Esophagus muscularis mucosa (tissue), 4 donors: Measurements from ENCODE around the gene STARD6. TPM values are rescaled to one million over a fixed set of nuclear protein-coding genes. Genes with fewer than 3 reads are reported as not detected.

ENCODE experiments used
- DNase-seq: peaks from one replicate; pipeline ENCODE4 v3.0.0-alpha.2; 2017; ENCODE audit errors: extremely low spot score
- H3K27ac ChIP-seq, 4 donors: fragments of 200-600 bp; sonication (generic); replicated peaks in 1 of 4; 1 replicate in 3 of 4; 2 replicates in 1 of 4; pipeline ENCODE4 v1.5.1; 2016 to 2019; ENCODE audit warnings: mild to moderate bottlenecking in 1 of 4
- H3K27me3 ChIP-seq, 4 donors: fragments of 200-600 bp; sonication (generic); one replicate each; pipeline versions ENCODE4 v1.5.1 to v1.6.0; 2016 to 2019
- H3K36me3 ChIP-seq, 4 donors: fragments of 200-600 bp; sonication (generic); one replicate each; pipeline ENCODE4 v1.5.1; 2016 to 2019
- H3K4me1 ChIP-seq, 4 donors: fragments of 200-600 bp; sonication (generic); one replicate each; pipeline ENCODE4 v1.5.1; 2016 to 2019
- H3K4me3 ChIP-seq, 4 donors: fragments of 200-600 bp; sonication (generic); 1 replicate in 2 of 4; 2 replicates in 2 of 4; pipeline ENCODE4 v1.5.1; 2016 to 2019; ENCODE audit warnings: mild to moderate bottlenecking in 4 of 4, moderate library complexity in 1 of 4
- H3K9me3 ChIP-seq, 4 donors: fragments of 200-600 bp; sonication (generic); 1 replicate in 3 of 4; 2 replicates in 1 of 4; pipeline ENCODE4 v1.5.1; 2016 to 2019
- CTCF ChIP-seq, 3 experiments: fragments of 200-600 bp in 2 of 3; fragments of 450-650 bp in 1 of 3; sonication (generic) in 2 of 3; IDR thresholded peaks; one replicate each; pipeline ENCODE4 v1.5.1; 2017 to 2019; ENCODE audit warnings: antibody characterized with exemption in 3 of 3, mild to moderate bottlenecking in 2 of 3, moderate library complexity in 1 of 3
- EP300 ChIP-seq: sonication (generic); formaldehyde crosslinking; IDR thresholded peaks from one replicate; pipeline ENCODE4 v1.6.1; 2017; ENCODE audit warnings: antibody characterized with exemption
- POLR2A ChIP-seq: fragments of 450-650 bp; IDR thresholded peaks from one replicate; pipeline ENCODE4 v1.6.1; 2017; ENCODE audit warnings: antibody characterized with exemption, moderate library complexity, mild to moderate bottlenecking, low read depth
- POLR2AphosphoS5 ChIP-seq, 2 donors: sonication (generic); formaldehyde crosslinking; IDR thresholded peaks; one replicate each; pipeline ENCODE4 v1.6.1; 2017; ENCODE audit warnings: antibody characterized with exemption in 2 of 2
- WGBS: methylation state at CpG from one replicate; pipeline ENCODE4 v1.1.5; 2018; 5-methylcytosine and 5-hydroxymethylcytosine counted together
- intact Hi-C: fragments of 100-400 bp; cut with DNase I; formaldehyde crosslinking; loops from one replicate; pipeline ENCODE4 v1.15.1; 2023
- total RNA-seq, 4 donors: library from RNA; depleted of rRNA; stranded (reverse); fragments of >200 nt; gene quantifications; one replicate each; pipeline versions ENCODE4 v1.1.0 to v1.2.1, GENCODE V29; 2016

The STARD6 gene
- total RNA-seq, 4 donors from 2014 or later = not detected

GRCh38 chr18:54378057-54378456 is 20.4 kb upstream of the STARD6 start:
- Histone ChIP-seq H3K27ac (no peak overlapping the region), H3K9me3 (no peaks in the 10 kb centered on the region), H3K36me3 (peaks cover 0 to 5% (median 0%) of the 10 kb centered on the region in 4 donors), H3K4me1 (no peaks in the 10 kb centered on the region), H3K4me3 (no peak overlapping the region), H3K27me3 (no peaks in the 10 kb centered on the region)
- no peak for DNase-seq
- no peak for TF ChIP-seq EP300
- no peak for TF ChIP-seq POLR2AphosphoS5 (IDR thresholded peaks at IDR 0.05)
- no peak for TF ChIP-seq CTCF (IDR thresholded peaks at IDR 0.05)
- no peak for TF ChIP-seq POLR2A
- intact Hi-C loops = no loop called here
- WGBS = 95% methylated on average over 4 of the region's 4 CpGs

- H3K9me3 ChIP-seq = no peaks in the 10 kb centered on the region
- no peak overlapping the region for H3K4me3 ChIP-seq
- TF ChIP-seq EP300 = no peak
- no peak overlapping the region for H3K27ac ChIP-seq
- no peak for DNase-seq
- WGBS = 96% methylated on average over 3 of the region's 3 CpGs
- peaks cover 0 to 4% (median 0%) of the 10 kb centered on the region in 4 donors for H3K36me3 ChIP-seq
- intact Hi-C loops = no loop called here
- H3K27me3 ChIP-seq = no peaks in the 10 kb centered on the region
- H3K4me1 ChIP-seq = peaks cover 0 to 19% (median 15%) of the 10 kb centered on the region in 4 donors
Measured at GRCh38 chr18:54360406-54360805, 2.7 kb upstream of the STARD6 start.

GRCh38 chr18:54359233-54359632 is 1.6 kb upstream of the STARD6 start:
- intact Hi-C loops = no loop called here
- H3K4me1 ChIP-seq = peaks cover 0 to 19% (median 15%) of the 10 kb centered on the region in 4 donors
- WGBS = 61% methylated on average over 6 of the region's 6 CpGs
- no peaks in the 10 kb centered on the region for H3K9me3 ChIP-seq
- TF ChIP-seq POLR2A = no peak
- TF ChIP-seq CTCF (IDR thresholded peaks at IDR 0.05) = no peak
- TF ChIP-seq EP300 = no peak
- TF ChIP-seq POLR2AphosphoS5 (IDR thresholded peaks at IDR 0.05) = no peak
- DNase-seq = no peak
- H3K4me3 ChIP-seq = peak overlapping the region; percentile 67 to 78 (median 74)
- no peaks in the 10 kb centered on the region for H3K27me3 ChIP-seq
- no peak overlapping the region for H3K27ac ChIP-seq
- peaks cover 0 to 4% (median 0%) of the 10 kb centered on the region in 4 donors for H3K36me3 ChIP-seq

- intact Hi-C loops = no loop called here
- H3K27me3 ChIP-seq = no peaks in the 10 kb centered on the region
- WGBS = under 1% methylated on average over 21 of the region's 21 CpGs
- peak overlapping the region in 2 of 4 donors; percentile 64 to 68 for H3K27ac ChIP-seq
- peaks cover 0 to 19% (median 15%) of the 10 kb centered on the region in 4 donors for H3K4me1 ChIP-seq
- TF ChIP-seq POLR2A (no peak), POLR2AphosphoS5 (IDR thresholded peaks at IDR 0.05) (no peak), CTCF (IDR thresholded peaks at IDR 0.05) (no peak), EP300 (no peak)
- DNase-seq = no peak
- H3K9me3 ChIP-seq = no peaks in the 10 kb centered on the region
- peaks cover 0 to 4% (median 0%) of the 10 kb centered on the region in 4 donors for H3K36me3 ChIP-seq
- peak overlapping the region; percentile 67 to 78 (median 74) for H3K4me3 ChIP-seq
Measured at GRCh38 chr18:54358495-54359040, 910 bp upstream of the STARD6 start.

GRCh38 chr18:54357082-54357659 is 487 bp downstream of the STARD6 start:
- intact Hi-C loops = no loop called here
- DNase-seq = peak; percentile 92
- Histone ChIP-seq H3K4me1 (peaks cover 0 to 19% (median 15%) of the 10 kb centered on the region in 4 donors), H3K27ac (peak overlapping the region; percentile 42 to 68 (median 54)), H3K4me3 (peak overlapping the region; percentile 67 to 78 (median 74)), H3K9me3 (no peaks in the 10 kb centered on the region), H3K36me3 (peaks cover 0 to 4% (median 0%) of the 10 kb centered on the region in 4 donors), H3K27me3 (no peaks in the 10 kb centered on the region)
- TF ChIP-seq CTCF (IDR thresholded peaks at IDR 0.05) (no peak), POLR2AphosphoS5 (IDR thresholded peaks at IDR 0.05) (no peak), EP300 (no peak), POLR2A (no peak)
- WGBS = 6% methylated on average over 7 of the region's 15 CpGs
